ENCODE results near the gene ADAP1.

DNA sequence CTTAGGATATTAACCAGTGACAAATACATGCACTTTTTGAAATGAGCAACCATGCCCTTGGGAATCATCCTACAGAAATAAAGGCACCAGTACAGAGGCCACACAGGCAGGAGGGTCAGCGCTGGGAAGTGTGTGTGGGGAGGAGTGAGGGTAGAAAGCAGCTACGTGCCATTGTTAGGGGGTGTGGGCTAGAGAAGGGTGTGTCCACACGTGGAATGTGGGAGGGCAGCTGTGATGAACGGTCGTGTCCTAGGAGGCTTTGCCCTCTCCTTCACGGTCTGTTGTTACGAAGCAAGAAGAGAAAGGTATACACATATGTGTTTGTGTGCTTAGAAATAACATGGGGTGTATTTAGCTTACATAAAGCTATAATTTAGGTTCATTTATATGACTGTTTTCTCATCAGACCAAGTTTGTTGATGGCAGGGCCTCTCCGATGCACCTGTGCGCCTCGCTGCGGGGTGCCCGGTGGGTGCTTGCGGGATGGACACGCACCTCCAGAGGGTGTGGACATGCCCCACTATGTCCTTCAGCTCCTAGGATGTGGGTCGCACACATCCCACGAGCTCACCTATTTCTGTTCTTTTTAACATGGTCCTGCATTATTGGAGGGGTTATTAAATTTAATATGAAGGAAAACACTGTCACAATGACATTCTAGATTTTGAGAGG lies 95.0 kb downstream of the ADAP1 start:
- TF ChIP-seq, protein P1, sequence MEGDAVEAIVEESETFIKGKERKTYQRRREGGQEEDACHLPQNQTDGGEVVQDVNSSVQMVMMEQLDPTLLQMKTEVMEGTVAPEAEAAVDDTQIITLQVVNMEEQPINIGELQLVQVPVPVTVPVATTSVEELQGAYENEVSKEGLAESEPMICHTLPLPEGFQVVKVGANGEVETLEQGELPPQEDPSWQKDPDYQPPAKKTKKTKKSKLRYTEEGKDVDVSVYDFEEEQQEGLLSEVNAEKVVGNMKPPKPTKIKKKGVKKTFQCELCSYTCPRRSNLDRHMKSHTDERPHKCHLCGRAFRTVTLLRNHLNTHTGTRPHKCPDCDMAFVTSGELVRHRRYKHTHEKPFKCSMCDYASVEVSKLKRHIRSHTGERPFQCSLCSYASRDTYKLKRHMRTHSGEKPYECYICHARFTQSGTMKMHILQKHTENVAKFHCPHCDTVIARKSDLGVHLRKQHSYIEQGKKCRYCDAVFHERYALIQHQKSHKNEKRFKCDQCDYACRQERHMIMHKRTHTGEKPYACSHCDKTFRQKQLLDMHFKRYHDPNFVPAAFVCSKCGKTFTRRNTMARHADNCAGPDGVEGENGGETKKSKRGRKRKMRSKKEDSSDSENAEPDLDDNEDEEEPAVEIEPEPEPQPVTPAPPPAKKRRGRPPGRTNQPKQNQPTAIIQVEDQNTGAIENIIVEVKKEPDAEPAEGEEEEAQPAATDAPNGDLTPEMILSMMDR (conservative IDR thresholded peaks at IDR 0.05; ENCODE audit: low read depth, low read length), result no peak
- TF ChIP-seq EZH2phosphoT487 (IDR thresholded peaks at IDR 0.05; ENCODE audit: borderline replicate concordance, low read length) (no peak), EZH2 (IDR thresholded peaks at IDR 0.05; ENCODE audit: low read length, unreplicated experiment) (no peak)

Data from PC-3 (cell line).